Measurements from ENCODE around the gene OPCML. TPM values are rescaled to one million over a fixed set of nuclear protein-coding genes. Genes with fewer than 3 reads are reported as not detected.

The OPCML gene
- total RNA-seq, 1 donor from 2014 or later: 4.6 TPM

- TF ChIP-seq CTCF (conservative IDR thresholded peaks at IDR 0.05): no peak
- H3K4me3 Mint-ChIP-seq: no peak overlapping the region
- no peak for DNase-seq (ENCODE audit: extremely low spot score, unreplicated experiment)
- no peak overlapping the region for H3K27ac Mint-ChIP-seq
- H3K27me3 Mint-ChIP-seq: peaks cover 48% of the 10 kb centered on the region
- H3K9me3 Mint-ChIP-seq: no peaks in the 10 kb centered on the region
- no peaks in the 10 kb centered on the region for H3K36me3 Mint-ChIP-seq
- H3K4me1 Mint-ChIP-seq (ENCODE audit: unreplicated experiment): no peaks in the 10 kb centered on the region
Measured at GRCh38 chr11:132655187-132655855, 877.0 kb downstream of the OPCML start.

- no peaks in the 10 kb centered on the region for H3K36me3 Mint-ChIP-seq
- no peak for TF ChIP-seq CTCF (conservative IDR thresholded peaks at IDR 0.05)
Measured at GRCh38 chr11:132653237-132653636, 879.1 kb downstream of the OPCML start.

GRCh38 chr11:132650969-132651720 is 881.2 kb downstream of the OPCML start:
- Mint-ChIP-seq H3K4me1 (ENCODE audit: unreplicated experiment) (no peaks in the 10 kb centered on the region), H3K27me3 (peaks cover 65% of the 10 kb centered on the region), H3K9me3 (no peaks in the 10 kb centered on the region), H3K27ac (no peak overlapping the region), H3K36me3 (no peaks in the 10 kb centered on the region), H3K4me3 (no peak overlapping the region)
- no peak for DNase-seq (ENCODE audit: extremely low spot score, unreplicated experiment)
- TF ChIP-seq CTCF (conservative IDR thresholded peaks at IDR 0.05): no peak

More at GRCh38 chr11:132653237-132653636, 879.1 kb downstream of the OPCML start:
- H3K27ac Mint-ChIP-seq: no peak overlapping the region
- H3K27me3 Mint-ChIP-seq: peaks cover 55% of the 10 kb centered on the region
- no peaks in the 10 kb centered on the region for H3K9me3 Mint-ChIP-seq
- DNase-seq (ENCODE audit: extremely low spot score, unreplicated experiment): no peak
- H3K4me1 Mint-ChIP-seq (ENCODE audit: unreplicated experiment): no peaks in the 10 kb centered on the region
- H3K4me3 Mint-ChIP-seq: no peak overlapping the region

GRCh38 chr11:132649277-132649676 is 883.0 kb downstream of the OPCML start:
- no peaks in the 10 kb centered on the region for H3K9me3 Mint-ChIP-seq
- H3K27ac Mint-ChIP-seq: no peak overlapping the region

GRCh38 chr11:132648851-132649250 is 883.5 kb downstream of the OPCML start:
- TF ChIP-seq CTCF (conservative IDR thresholded peaks at IDR 0.05): no peak
- H3K4me3 Mint-ChIP-seq: no peak overlapping the region
- H3K4me1 Mint-ChIP-seq (ENCODE audit: unreplicated experiment): peaks cover 4% of the 10 kb centered on the region
- H3K27ac Mint-ChIP-seq: no peak overlapping the region
- H3K27me3 Mint-ChIP-seq: peaks cover 61% of the 10 kb centered on the region
- H3K36me3 Mint-ChIP-seq: no peaks in the 10 kb centered on the region
- no peaks in the 10 kb centered on the region for H3K9me3 Mint-ChIP-seq
- DNase-seq (ENCODE audit: extremely low spot score, unreplicated experiment): no peak

More at GRCh38 chr11:132649277-132649676, 883.0 kb downstream of the OPCML start:
- no peak for DNase-seq (ENCODE audit: extremely low spot score, unreplicated experiment)
- Mint-ChIP-seq H3K36me3 (no peaks in the 10 kb centered on the region), H3K27me3 (peaks cover 65% of the 10 kb centered on the region), H3K4me1 (ENCODE audit: unreplicated experiment) (peaks cover 4% of the 10 kb centered on the region), H3K4me3 (no peak overlapping the region)
- TF ChIP-seq CTCF (conservative IDR thresholded peaks at IDR 0.05): no peak

Measured in type B pancreatic cell (in vitro differentiated cells).